ENCODE measurements around the gene LTA4H.

DNA sequence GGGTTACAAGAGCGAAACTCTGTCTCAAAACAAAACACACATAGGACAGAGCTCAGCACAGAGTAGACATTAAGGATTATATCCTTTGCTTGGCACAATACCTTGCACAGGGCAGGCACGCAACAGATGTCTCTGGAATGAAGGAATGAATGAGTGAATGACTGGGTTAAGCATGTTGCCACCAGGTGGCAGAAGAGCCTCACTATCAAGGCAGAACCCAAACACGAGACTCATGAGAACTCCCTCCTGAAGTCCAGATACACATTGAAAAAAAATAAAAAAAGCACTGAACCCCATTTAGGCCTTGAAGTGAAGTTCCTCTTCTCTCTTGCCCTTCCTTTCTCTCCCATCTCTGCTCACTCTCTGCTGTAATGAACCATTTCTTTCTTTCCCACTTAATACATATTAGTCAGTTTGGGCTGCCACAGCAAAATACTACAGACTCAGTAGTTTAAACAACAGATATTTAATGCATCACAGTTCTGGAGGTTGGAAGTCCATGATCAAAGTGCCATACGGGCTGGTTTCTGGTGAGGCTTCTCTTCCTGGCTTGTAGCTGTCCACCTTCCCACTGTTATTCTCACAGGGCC lies 26.6 kb upstream of the LTA4H start:
- TF ChIP-seq, protein P1, sequence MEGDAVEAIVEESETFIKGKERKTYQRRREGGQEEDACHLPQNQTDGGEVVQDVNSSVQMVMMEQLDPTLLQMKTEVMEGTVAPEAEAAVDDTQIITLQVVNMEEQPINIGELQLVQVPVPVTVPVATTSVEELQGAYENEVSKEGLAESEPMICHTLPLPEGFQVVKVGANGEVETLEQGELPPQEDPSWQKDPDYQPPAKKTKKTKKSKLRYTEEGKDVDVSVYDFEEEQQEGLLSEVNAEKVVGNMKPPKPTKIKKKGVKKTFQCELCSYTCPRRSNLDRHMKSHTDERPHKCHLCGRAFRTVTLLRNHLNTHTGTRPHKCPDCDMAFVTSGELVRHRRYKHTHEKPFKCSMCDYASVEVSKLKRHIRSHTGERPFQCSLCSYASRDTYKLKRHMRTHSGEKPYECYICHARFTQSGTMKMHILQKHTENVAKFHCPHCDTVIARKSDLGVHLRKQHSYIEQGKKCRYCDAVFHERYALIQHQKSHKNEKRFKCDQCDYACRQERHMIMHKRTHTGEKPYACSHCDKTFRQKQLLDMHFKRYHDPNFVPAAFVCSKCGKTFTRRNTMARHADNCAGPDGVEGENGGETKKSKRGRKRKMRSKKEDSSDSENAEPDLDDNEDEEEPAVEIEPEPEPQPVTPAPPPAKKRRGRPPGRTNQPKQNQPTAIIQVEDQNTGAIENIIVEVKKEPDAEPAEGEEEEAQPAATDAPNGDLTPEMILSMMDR (IDR thresholded peaks at IDR 0.05): peak; percentile 34 to 70 (median 60)
- TF ChIP-seq EP300 (IDR thresholded peaks at IDR 0.05) (no peak), POLR2A (IDR thresholded peaks at IDR 0.05) (no peak)

All from ovary (tissue), 3 donors.